Activated CD8-positive, alpha-beta T cell treated with anti-CD3 and anti-CD28 coated beads for 36 hours (primary cell): ENCODE measurements around the gene ALG5. TPM values are rescaled to one million over a fixed set of nuclear protein-coding genes. Genes with fewer than 3 reads are reported as not detected.

Source experiments
- ATAC-seq: fragments of 200-7000 bp; cut with Tn5 transposase; one replicate; pipeline ENCODE4 v1.10.0; 2021; ENCODE audit warnings: mild to moderate bottlenecking, moderate library complexity
- CTCF ChIA-PET: fragments of 350-600 bp; sonication (Branson Sonifier 250); formaldehyde crosslinking; loops from one replicate; lab custom pipeline; 2021; ENCODE audit warnings: antibody characterized with exemption; lab: Charles Lee
- POLR2A ChIA-PET: fragments of 350-600 bp; sonication (Branson Sonifier 250); formaldehyde crosslinking; loops from one replicate; lab custom pipeline; 2021; ENCODE audit warnings: antibody characterized with exemption; lab: Charles Lee
- DNase-seq: peaks from one replicate; pipeline ENCODE4 v3.0.0-alpha.2; 2020
- H3K27ac Mint-ChIP-seq: one replicate; pipeline ENCODE4 v1.8.0; 2021; ENCODE audit warnings: mild to moderate bottlenecking, mixed read lengths
- H3K27me3 Mint-ChIP-seq: one replicate; pipeline ENCODE4 v1.8.0; 2021; ENCODE audit warnings: mixed read lengths
- H3K36me3 Mint-ChIP-seq: one replicate; pipeline ENCODE4 v1.8.0; 2021; ENCODE audit warnings: low read depth, mixed read lengths
- H3K4me1 Mint-ChIP-seq: one replicate; pipeline ENCODE4 v1.8.0; 2021; ENCODE audit warnings: low read depth, mixed read lengths
- H3K4me3 Mint-ChIP-seq: one replicate; pipeline ENCODE4 v1.8.0; 2021; ENCODE audit warnings: mild to moderate bottlenecking, moderate library complexity, mixed read lengths
- H3K9me3 Mint-ChIP-seq: one replicate; pipeline ENCODE4 v1.8.0; 2021; ENCODE audit warnings: mixed read lengths
- CTCF ChIP-seq: fragments of 200-600 bp; IDR thresholded peaks from one replicate; pipeline ENCODE4 v1.8.0; 2022; ENCODE audit warnings: antibody characterized with exemption, mild to moderate bottlenecking
- intact Hi-C: fragments of 100-400 bp; cut with micrococcal nuclease; formaldehyde crosslinking; loops from one replicate; pipeline ENCODE4 v1.10.0; 2022
- total RNA-seq, 2 experiments: library from RNA; stranded (reverse); gene quantifications; one replicate each; pipeline ENCODE4 v1.2.3, GENCODE V29; 2021

Gene ALG5
- total RNA-seq, 2 experiments from 2014 or later: 25.5 to 26.8 TPM

- intact Hi-C loops: no loop called here
Observed at GRCh38 chr13:36975172-36975571, 24.0 kb downstream of the ALG5 start.

GRCh38 chr13:36973621-36974295, 25.4 kb downstream of the ALG5 start:
- POLR2A ChIA-PET: no interaction called here

More at GRCh38 chr13:36975172-36975571, 24.0 kb downstream of the ALG5 start:
- ATAC-seq: no peak
- Mint-ChIP-seq H3K4me3 (no peak overlapping the region), H3K4me1 (peaks cover 4% of the 10 kb centered on the region), H3K9me3 (peaks cover 2% of the 10 kb centered on the region), H3K36me3 (peaks cover 37% of the 10 kb centered on the region), H3K27ac (no peak overlapping the region), H3K27me3 (no peaks in the 10 kb centered on the region)
- ChIA-PET POLR2A (no interaction called here), CTCF (no interaction called here)
- TF ChIP-seq CTCF: no peak
- no peak for DNase-seq

GRCh38 chr13:36973009-36973408, 26.1 kb downstream of the ALG5 start:
- Mint-ChIP-seq H3K4me1 (peaks cover 4% of the 10 kb centered on the region), H3K4me3 (no peak overlapping the region), H3K27ac (no peak overlapping the region), H3K36me3 (peaks cover 43% of the 10 kb centered on the region), H3K27me3 (no peaks in the 10 kb centered on the region), H3K9me3 (peaks cover 2% of the 10 kb centered on the region)
- ATAC-seq (no peak), DNase-seq (no peak)
- no peak for TF ChIP-seq CTCF
- ChIA-PET POLR2A (no interaction called here), CTCF (interaction anchor here (1.0 kb wide), 1 partner anchor 10 kb away, joined by 5 read pairs; no protein-coding TSS in a partner anchor)
- intact Hi-C loops: no loop called here

More at GRCh38 chr13:36973621-36974295, 25.4 kb downstream of the ALG5 start:
- ATAC-seq: no peak
- TF ChIP-seq CTCF: no peak
- CTCF ChIA-PET: interaction anchor here (1.0 kb wide), 2 partner anchors 9 to 16 kb away, joined by 3 to 5 read pairs; no protein-coding TSS in a partner anchor
- H3K4me3 Mint-ChIP-seq: no peak overlapping the region
- H3K27me3 Mint-ChIP-seq: no peaks in the 10 kb centered on the region
- DNase-seq: no peak
- peaks cover 4% of the 10 kb centered on the region for H3K4me1 Mint-ChIP-seq
- H3K36me3 Mint-ChIP-seq: peaks cover 38% of the 10 kb centered on the region
- intact Hi-C loops: no loop called here
- no peak overlapping the region for H3K27ac Mint-ChIP-seq
- peaks cover 2% of the 10 kb centered on the region for H3K9me3 Mint-ChIP-seq

- DNase-seq (no peak), ATAC-seq (no peak)
- Mint-ChIP-seq H3K9me3 (no peaks in the 10 kb centered on the region), H3K4me3 (no peak overlapping the region), H3K36me3 (peaks cover 41% of the 10 kb centered on the region), H3K4me1 (peaks cover 10% of the 10 kb centered on the region), H3K27me3 (no peaks in the 10 kb centered on the region), H3K27ac (no peak overlapping the region)
- ChIA-PET POLR2A (no interaction called here), CTCF (interaction anchor here (1.4 kb wide), 1 partner anchor 14 kb away, joined by 3 read pairs; no protein-coding TSS in a partner anchor)
- intact Hi-C loops: no loop called here
- no peak for TF ChIP-seq CTCF
Observed at GRCh38 chr13:36966404-36966803, 32.7 kb downstream of the ALG5 start.

GRCh38 chr13:36965767-36966166, 33.4 kb downstream of the ALG5 start:
- no peak for DNase-seq
- POLR2A ChIA-PET: no interaction called here

More at GRCh38 chr13:36965767-36966166, 33.4 kb downstream of the ALG5 start:
- ATAC-seq: peak; percentile 17
- H3K9me3 Mint-ChIP-seq: no peaks in the 10 kb centered on the region
- H3K27me3 Mint-ChIP-seq: no peaks in the 10 kb centered on the region
- intact Hi-C loops: no loop called here
- H3K4me3 Mint-ChIP-seq: no peak overlapping the region
- no peak for TF ChIP-seq CTCF
- CTCF ChIA-PET: no interaction called here
- H3K36me3 Mint-ChIP-seq: peaks cover 43% of the 10 kb centered on the region
- H3K4me1 Mint-ChIP-seq: peaks cover 10% of the 10 kb centered on the region
- H3K27ac Mint-ChIP-seq: peak overlapping the region; percentile 23
